Measurements from ENCODE around the gene ADARB2.

The ADARB2 gene

DNA sequence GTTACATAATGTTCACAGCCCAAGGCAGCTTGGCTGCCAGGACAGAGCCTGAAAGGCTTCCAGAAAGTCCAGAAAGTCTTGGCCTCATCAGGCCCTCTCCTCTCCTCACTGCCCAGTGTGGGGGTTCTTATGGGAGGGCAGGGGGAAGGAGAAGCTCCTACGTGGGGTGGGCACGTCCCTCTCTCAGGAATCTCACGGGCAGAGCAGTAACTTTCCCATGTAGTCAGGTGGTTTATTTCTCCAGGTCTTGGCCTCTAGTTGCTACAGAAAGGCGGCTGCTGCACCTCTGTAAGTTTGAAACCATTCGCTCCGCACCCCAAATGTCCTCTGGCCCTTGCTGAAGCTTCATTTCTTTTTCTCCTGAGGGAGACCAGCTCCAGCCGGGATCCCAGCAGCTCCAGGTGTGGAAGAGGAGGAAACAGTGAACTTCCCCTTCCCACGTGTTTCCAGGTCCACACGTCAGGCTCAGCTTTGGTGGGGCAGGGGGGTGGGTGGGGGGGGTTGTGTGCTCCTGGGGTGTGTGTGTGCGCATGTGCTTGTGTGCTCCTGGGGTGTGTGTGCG, 360.9 kb downstream of the ADARB2 start:
- DNase-seq: no peak

GRCh38 chr10:1375346-1376170, 361.8 kb downstream of the ADARB2 start:
- DNase-seq: no peak

GRCh38 chr10:1374511-1375345, 362.6 kb downstream of the ADARB2 start:
- no peak for DNase-seq

GRCh38 chr10:1373287-1373686, 364.0 kb downstream of the ADARB2 start:
- no peak for DNase-seq

- no peak for DNase-seq
Observed at GRCh38 chr10:1372212-1372611, 365.1 kb downstream of the ADARB2 start.

DNA sequence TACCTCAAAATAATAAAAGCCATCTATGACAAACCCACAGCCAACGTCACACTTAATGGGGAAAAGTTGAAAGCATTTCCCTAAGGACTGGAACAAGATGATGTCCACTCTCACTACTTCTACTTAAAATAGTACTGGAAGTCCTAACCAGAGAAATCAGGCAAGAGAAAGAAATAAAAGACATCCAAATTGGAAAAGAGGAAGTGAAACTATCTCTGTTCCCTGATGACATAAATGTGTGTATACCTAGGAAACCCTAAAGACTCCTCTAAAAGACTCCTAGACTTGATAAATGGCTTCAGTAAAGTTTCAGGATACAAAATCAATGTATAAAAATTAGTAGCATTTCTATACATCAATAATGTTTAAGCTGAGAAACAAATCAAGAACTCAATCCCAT, 367.0 kb downstream of the ADARB2 start:
- no peak for DNase-seq

DNA sequence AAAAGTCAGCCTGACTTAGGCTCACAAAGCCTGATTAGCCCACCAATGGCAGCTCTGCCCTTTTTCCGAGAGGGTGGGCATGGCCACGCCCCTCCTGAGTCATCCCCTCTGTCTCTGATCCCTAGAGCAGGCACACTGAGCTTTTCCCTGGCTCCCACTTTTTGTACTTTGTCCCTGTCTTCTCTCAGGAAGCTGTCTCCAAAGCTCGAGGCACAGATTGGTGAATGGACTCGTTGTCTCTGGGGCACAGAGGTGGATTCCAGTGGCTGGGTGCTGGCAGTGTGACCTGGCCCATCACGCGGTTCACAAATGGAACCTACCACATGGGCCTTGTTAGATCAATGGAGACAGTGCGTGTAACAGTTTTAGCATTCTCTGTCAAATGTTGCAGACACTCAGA, 367.7 kb downstream of the ADARB2 start:
- DNase-seq: no peak

DNA sequence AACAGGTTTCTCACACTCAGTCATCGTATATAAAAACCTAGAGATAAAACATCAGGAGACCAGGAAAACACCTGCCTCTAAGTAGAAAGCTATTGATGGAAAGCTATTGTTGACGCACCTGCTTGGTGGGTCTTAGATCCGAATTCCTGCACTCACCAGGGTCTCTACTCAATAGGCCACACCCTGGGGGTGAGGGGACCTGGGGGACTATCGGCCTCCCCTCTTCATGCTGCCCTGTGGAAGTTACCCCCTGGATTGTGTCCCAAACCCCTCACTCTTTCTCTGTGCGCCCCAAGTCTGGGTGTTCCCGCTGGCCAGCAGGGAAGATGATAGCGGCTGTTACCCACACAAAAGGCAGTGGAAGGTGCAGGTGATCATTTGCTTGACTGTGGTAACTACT, 368.1 kb downstream of the ADARB2 start:
- no peak for DNase-seq

- DNase-seq: no peak
Observed at GRCh38 chr10:1368842-1369171, 368.5 kb downstream of the ADARB2 start.

GRCh38 chr10:1367938-1368841, 369.1 kb downstream of the ADARB2 start:
- DNase-seq: no peak

DNA sequence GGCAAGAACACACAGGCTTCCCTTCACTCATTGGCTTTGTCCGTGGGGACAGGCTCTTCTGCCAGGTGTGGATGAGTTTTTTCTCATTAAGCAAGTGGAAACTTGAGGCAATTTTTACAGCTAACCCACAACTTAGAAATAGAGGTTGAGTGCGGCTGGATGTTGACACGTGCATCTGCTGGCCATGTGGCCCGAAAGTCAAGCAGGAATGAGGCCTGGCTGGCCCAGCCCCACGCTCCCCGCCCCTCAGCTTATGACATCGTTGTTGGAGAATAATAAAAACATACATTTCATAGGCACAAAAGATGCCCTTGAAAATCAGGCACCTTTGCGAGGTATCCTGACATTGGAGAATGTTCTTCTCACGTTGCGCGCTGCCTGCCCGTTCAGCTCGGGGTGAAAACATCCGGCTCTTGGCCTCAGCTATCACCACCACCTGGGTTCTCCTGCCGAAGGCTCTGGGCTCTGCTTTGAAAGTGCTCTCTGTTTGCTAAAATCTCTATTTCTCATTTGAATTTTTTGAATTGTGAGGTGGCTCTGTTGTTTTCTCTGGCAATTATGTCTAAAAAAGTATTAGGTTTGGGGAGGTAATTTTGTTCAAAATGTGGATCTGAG, 370.4 kb downstream of the ADARB2 start:
- no peak for DNase-seq

DNA sequence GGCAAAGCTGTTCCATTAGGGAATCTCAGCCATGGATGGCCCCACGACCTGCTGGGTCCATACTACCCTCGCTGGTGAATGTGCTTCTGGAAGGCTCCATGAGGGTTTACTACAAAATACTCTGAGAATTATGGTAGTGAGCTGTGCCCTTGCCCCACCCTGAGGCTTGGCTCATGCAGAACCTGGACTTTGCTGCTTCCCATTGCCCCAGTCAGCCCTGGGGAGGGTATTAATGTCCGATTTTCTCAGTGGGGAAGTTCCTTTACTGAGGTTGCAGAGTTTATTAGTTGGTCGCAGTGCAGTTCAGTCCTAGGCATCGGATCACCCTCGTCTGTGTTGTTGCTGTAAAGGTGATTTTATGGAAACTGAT, 371.0 kb downstream of the ADARB2 start:
- DNase-seq: no peak

DNA sequence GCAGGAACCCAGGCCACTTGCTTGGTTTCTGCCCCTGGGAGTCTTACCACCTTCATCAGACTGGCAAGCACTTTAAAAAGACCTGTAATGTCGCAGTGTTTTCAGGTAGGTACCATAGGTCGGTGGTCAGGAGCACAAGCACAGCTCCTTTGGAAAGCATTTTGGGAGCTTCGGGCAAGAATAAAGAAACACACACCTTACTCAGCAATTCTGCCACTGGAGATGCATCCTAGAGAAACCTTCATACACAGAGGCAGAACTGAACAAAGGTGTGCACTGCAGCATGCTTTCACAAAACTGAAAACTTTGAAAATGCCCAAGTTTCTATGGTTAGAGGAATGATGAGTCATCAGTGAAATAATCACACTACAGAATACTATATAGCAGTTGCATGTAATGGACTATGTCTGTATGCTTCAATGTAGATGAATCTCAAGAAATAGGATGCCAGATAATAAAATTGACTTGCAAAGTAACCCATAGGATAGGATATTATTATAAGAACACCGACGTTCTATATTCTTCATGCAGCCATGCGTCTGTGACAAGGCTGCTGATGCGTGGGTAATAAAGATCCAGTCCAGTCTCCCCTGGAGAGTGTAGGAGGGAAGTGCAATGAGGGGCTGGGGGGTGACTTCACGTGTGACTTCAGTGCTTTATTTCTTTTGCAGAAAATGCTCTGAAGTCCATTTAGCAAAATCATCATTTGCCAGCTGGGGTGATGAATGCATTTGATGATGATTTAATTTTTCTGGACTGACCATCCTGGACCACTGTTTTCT, 371.6 kb downstream of the ADARB2 start:
- DNase-seq: no peak

GRCh38 chr10:1364151-1364910, 373.0 kb downstream of the ADARB2 start:
- DNase-seq: no peak

GRCh38 chr10:1363446-1364121, 373.7 kb downstream of the ADARB2 start:
- DNase-seq: no peak

DNA sequence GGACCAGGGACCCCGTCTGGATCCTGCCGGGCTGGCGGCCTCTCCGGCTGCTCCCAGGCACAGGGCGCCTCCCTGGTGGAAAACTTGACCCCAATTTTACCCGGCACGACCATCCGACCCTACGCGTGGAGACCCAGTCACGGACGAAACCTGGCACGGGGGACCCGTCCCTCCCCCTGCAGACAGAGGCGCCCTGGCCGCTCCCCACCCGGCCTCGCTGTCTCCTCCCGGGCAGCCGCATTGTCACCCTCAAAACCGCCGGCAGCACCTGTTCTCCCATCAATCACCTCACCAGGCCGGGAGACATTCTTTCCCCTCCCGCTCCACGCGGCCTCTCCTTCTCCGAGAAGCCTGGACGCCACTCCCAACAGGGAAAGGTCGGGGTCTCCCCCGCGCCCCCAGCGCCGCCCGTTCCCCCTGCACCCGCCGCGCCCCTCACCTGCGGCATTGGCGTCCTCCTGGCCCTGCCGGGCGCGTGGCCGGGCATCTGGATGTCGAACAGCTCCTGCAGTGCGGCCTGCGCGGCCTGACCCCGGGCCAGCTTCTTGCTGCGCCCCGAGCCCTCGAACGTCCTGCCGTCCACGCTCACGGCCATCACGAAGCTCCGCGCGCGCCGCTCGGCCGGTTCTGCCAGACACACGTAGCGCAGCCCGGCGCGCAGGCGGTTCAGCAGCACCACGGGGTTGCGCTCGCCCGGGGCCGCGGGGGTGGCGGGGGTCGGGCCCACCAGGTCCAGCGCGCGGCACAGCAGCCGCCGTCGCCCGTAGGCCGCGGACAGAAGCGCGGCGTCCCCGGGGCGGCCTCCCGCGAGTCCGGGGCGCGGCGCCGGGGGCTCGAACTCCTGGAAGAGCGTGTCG, 374.5 kb downstream of the ADARB2 start:
- no peak for DNase-seq

- DNase-seq: no peak
Observed at GRCh38 chr10:1361411-1362105, 375.8 kb downstream of the ADARB2 start.

DNA sequence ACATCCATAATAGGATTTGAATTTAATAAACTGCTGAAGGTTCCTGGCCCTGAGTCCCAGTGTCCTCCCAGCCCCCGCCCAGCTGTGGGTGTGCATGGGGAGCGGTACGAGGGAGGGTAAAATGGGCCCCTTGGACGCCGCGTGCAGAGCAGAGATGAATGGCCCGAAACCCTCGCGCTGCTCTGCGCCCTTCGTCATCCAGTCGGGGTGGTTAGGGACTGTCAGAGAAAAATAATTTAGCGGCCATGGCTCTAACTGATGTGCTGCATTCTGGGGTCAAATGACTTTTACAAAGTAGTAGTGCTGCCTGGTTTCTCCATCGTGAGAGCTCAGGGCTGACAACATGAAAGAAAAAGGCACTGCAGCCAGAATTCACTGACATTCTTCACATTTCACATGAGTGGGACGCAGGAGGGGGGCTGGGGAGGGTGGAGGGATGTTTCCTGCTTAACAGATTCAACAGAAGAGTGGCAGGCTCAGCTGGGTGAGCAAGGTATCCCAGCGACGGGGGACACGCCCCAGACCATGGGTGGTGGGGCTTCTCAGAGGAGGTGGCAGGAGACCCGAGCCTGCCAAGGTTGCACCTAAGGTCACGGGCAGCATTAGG, 376.7 kb downstream of the ADARB2 start:
- no peak for DNase-seq

Measured in DMS 273 treated with DMSO at 0.1 percent for 48 hours (cell line).